HG02852 (cell line): ENCODE measurements around the gene ODAD2.
"Not testable (repeated sequence)": the region's sequence is repeated elsewhere in the genome, so short reads cannot be mapped to it uniquely, and the experiment has no call there.

Source experiments
- ATAC-seq: cut with Tn5 transposase; IDR thresholded peaks from one replicate; pipeline ENCODE4 v1.9.1; 2021; ENCODE audit warnings: mild to moderate bottlenecking, moderate library complexity; ENCODE audit not compliant: unreplicated experiment

ODAD2 gene

DNA sequence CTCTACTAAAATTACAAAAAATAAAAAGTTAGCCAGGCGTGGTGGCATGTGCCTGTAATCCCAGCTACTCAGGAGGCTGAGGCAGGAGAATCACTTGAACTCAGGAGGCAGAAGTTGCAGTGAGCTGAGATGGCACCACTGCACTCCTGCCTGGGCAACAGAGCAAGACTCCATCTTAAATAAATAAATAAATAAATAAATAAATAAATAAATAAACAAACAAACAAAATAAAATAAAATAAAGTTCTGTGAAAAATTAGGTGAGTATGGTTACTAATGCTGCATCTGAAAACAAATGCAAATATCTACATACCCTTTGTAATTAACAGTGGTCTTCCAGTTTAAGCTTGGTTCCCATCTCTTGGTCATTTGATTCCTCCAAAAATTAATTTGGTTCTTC, 28.1 kb downstream of the ODAD2 start:
- ATAC-seq: not testable (repeated sequence)

DNA sequence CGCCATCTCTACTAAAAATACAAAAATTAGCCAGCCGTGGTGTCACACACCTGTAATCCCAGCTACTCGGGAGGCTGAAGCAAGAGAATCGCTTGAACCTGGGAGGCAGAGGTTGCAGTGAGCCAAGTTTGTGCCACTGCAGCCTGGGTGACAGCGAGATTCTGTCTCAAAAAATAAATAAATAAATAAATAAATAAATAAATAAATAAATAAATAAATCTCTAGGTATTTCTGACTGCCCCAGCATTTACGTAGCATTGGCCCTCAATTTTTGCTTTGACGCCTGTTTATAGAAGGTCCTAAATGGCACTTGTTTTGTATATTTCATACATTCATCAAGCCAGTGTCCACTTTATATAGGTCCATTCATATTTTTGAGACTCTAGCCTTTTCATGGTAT, 28.9 kb downstream of the ODAD2 start:
- not testable (repeated sequence) for ATAC-seq

GRCh38 chr10:27959093-27959715, 39.7 kb downstream of the ODAD2 start:
- no peak for ATAC-seq

GRCh38 chr10:27958383-27958782, 40.5 kb downstream of the ODAD2 start:
- peak; percentile 87 for ATAC-seq

DNA sequence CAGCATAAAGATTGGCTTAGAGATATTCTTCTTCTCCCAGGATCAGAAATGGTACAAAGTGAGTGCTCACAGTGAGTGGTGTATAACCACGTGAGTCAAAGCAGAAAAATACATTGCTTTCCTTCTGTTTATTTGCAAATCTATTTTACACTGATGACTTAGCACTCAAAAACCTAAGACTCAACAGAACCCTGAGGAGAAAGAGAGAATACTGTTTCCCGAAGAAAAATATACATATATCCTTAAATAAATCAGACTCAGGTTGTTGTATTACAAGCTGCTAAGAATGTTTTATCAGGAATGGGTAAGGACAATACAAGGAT, 48.7 kb downstream of the ODAD2 start:
- ATAC-seq: no peak

- ATAC-seq: no peak
Measured at GRCh38 chr10:27949528-27950241, 49.2 kb downstream of the ODAD2 start.

- ATAC-seq: no peak
Measured at GRCh38 chr10:27948186-27948585, 50.7 kb downstream of the ODAD2 start.

DNA sequence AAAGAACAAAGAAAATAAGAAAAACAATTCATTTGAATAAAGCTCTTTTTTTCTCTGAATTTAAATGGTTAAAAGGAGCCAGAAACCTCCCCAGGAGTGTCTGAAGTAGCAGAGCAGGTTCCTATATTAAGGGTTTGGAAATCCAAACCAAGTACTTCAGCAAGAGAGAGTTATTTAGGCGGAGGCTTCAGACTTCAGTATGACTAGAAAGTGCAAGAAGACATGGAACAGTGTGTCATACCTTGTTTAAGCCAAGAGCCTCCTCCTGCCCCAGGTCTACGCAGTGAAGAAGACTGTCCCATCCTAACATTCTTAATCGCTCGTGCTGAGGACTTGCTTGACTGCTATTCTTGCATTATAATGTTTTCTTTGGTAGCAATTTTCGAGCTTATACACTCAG, 51.3 kb downstream of the ODAD2 start:
- ATAC-seq: no peak

- no peak for ATAC-seq
Measured at GRCh38 chr10:27944005-27944404, 54.9 kb downstream of the ODAD2 start.

DNA sequence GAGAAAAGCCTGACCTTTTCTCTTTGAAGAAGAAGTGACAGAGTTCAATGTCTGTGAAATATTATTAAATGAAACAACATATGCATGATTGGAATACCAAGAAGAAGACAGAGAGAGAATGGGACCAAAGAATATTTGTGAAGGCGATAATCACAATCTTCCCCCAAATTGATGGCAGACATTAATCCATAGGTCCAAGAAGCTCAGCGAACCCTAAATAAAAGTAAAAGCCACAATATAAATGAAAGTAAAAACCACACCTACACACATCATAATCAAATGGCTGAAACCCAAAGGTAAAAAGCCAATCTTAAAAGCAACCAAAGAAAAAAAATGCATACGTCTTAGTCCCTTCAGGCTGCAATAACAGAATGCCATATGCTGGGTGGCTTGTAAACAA, 84.0 kb downstream of the ODAD2 start:
- no peak for ATAC-seq

DNA sequence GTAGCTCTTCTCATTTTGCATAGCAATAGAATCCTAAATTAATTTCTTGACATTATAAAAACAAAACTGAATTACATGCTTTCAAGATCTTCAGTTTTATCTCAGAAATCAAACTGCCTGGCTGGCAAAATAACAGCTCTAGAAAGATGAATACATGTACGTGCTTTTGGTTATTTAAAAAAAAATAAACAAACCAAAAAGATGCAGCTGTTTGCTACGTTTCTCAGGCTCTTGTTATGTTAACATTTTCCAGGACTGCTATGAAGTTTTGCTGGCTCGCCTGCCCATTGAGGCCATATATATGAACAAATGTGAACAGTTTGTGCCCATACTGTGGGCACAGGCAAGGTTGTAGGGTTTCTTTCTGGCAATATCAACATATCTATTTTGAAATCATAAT, 86.6 kb downstream of the ODAD2 start:
- ATAC-seq: no peak

DNA sequence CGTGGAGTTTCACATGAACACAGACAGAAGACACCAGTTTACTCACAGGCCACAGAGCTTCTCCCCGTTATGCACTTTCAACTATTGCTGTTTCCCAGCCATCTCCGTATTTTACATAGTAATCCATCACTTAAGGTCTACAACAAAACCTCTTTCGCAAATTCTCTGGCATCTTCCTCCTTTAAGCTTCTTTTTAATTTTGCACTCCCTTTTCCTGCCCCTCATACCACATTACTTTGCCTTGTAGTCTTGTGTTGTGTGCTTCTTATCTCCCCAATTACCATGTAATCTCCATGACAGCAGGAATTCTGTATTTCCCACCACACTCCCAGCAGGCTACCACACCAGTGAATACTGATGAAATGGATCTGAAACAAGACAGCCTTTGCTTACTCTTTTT, 87.3 kb downstream of the ODAD2 start:
- no peak for ATAC-seq

- ATAC-seq: no peak
Measured at GRCh38 chr10:27911011-27911410, 87.9 kb downstream of the ODAD2 start.

- no peak for ATAC-seq
Measured at GRCh38 chr10:27908231-27908630, 90.6 kb downstream of the ODAD2 start.

DNA sequence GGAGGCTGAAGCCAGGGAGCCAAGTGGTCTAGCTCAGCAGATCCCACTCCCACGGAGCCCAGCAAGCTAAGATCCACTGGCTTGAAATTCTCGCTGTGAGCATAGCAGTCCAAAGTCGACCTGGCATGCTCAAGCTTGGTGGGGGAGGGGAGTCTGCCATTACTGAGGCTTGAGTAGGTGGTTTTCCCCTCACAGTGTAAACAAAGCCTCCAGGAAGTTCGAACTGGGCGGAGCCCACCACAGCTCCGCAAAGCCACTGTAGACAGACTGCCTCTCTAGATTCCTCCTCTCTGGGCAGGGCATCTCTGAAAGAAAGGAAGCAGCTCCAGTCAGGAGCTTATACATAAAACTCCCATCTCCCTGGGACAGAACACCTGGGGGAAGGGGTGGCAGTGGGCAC, 99.4 kb downstream of the ODAD2 start:
- ATAC-seq: not testable (repeated sequence)

DNA sequence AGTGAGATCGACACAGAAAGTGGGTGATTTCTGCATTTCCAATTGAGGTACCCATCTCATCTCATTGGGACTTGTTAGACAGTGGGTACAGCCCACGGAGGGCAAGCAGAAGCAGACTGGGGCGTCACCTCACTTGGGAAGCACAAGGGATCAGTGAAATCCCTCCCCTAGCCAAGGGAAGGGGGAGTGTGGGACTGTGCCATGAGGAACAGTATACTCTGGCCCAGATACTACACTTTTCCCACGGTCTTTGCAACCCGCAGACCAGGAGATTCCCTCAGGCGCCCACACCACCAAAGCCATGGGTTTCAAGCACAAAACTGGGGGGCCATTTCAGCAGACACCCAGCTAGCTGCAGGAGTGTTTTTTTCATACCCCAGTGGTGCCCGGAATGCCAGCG, 99.8 kb downstream of the ODAD2 start:
- no peak for ATAC-seq

GRCh38 chr10:27893358-27893954, 105.4 kb downstream of the ODAD2 start:
- no peak for ATAC-seq

DNA sequence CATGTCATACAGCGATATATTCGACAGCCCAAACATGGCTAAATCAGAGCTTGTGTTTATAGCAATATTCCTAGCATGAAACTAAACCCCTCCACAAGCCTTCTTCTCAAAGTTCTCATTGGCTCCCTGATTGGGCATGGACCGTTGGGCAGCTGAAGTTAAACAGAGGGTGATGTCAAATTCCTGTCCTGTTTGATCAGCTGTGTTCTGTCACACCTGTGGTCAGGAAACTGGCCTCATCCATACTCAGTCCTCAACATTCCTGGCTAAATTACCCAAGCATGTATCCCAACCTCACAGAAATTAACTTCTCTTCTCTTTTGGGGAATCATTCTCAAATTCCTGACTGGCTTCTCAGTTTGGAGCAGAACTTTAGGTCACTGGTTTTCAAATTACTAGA, 107.9 kb downstream of the ODAD2 start:
- ATAC-seq: no peak

GRCh38 chr10:27889518-27889917, 109.4 kb downstream of the ODAD2 start:
- no peak for ATAC-seq

GRCh38 chr10:27884185-27884641, 114.7 kb downstream of the ODAD2 start:
- no peak for ATAC-seq

DNA sequence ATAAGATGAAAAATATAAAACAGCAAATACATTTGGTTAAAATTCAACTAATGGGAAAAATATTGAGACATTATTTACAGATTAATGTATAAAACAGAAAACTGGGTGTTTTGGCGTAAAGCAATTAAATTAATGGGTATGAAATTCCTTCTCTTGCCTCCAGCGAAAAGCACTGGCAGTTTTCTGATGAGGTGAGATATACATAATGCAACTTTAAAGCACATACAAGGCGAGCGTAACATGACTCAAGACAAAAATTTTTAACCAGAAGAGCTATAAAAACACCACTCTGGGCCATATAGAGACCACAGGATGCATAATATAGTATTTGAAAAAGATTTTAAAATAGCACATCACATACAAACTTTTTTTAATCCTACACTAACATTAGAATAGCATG, 120.6 kb downstream of the ODAD2 start:
- ATAC-seq: no peak

- ATAC-seq: no peak
Measured at GRCh38 chr10:27865221-27865635, 133.7 kb downstream of the ODAD2 start.
